Smooth muscle cell (in vitro differentiated cells): Measurements from ENCODE around the gene NCK2. TPM values are rescaled to one million over a fixed set of nuclear protein-coding genes. Genes with fewer than 3 reads are reported as not detected.

Experiments used
- DNase-seq: peaks from one replicate; lab custom pipeline; 2025; ENCODE audit not compliant: unreplicated experiment; lab: John Stamatoyannopoulos, UW
- H2AFZ ChIP-seq: fragments of 200-600 bp; sonication (generic); 2 replicates; pipeline ENCODE4 v1.6.0; 2016; ENCODE audit warnings: antibody characterized with exemption, low read depth, mild to moderate bottlenecking
- H3F3A ChIP-seq: fragments of 200-600 bp; sonication (generic); 2 replicates; pipeline ENCODE4 v1.6.0; 2017; ENCODE audit warnings: antibody characterized with exemption, low read depth
- H3K27ac ChIP-seq: fragments of 200-600 bp; sonication (generic); 2 replicates; pipeline ENCODE4 v1.5.1; 2016; ENCODE audit warnings: low read depth, mild to moderate bottlenecking
- H3K27me3 ChIP-seq: fragments of 200-600 bp; sonication (generic); 2 replicates; pipeline ENCODE4 v1.6.1; 2016; ENCODE audit warnings: low read depth, mild to moderate bottlenecking
- H3K36me3 ChIP-seq: fragments of 200-600 bp; sonication (generic); 2 replicates; pipeline ENCODE4 v1.5.1; 2016; ENCODE audit warnings: low read depth
- H3K4me1 ChIP-seq: fragments of 200-600 bp; sonication (generic); 2 replicates; pipeline ENCODE4 v1.5.1; 2016; ENCODE audit warnings: low read depth
- H3K4me2 ChIP-seq: fragments of 200-600 bp; sonication (generic); 2 replicates; pipeline ENCODE4 v1.6.0; 2016; ENCODE audit warnings: mild to moderate bottlenecking
- H3K4me3 ChIP-seq: fragments of 200-600 bp; sonication (generic); 2 replicates; pipeline ENCODE4 v1.5.1; 2016; ENCODE audit warnings: mild to moderate bottlenecking
- H3K79me2 ChIP-seq: fragments of 200-600 bp; sonication (generic); 2 replicates; pipeline ENCODE4 v1.6.0; 2016; ENCODE audit warnings: low read depth, mild to moderate bottlenecking
- H3K9ac ChIP-seq: fragments of 200-600 bp; sonication (generic); 2 replicates; pipeline ENCODE4 v1.6.0; 2016; ENCODE audit warnings: low read depth
- H3K9me3 ChIP-seq: fragments of 200-600 bp; sonication (generic); replicated peaks from 2 replicates; pipeline ENCODE4 v1.5.1; 2016; ENCODE audit warnings: low read depth
- H4K20me1 ChIP-seq: fragments of 200-600 bp; sonication (generic); 2 replicates; pipeline ENCODE4 v1.6.0; 2016; ENCODE audit warnings: low read depth
- CTCF ChIP-seq: fragments of 200-600 bp; sonication (generic); IDR thresholded peaks from 2 replicates; pipeline ENCODE4 v1.5.1; 2017; ENCODE audit warnings: borderline replicate concordance, mild to moderate bottlenecking, antibody characterized with exemption; ENCODE audit not compliant: insufficient read depth, poor library complexity, severe bottlenecking
- WGBS: methylation state at CpG from one replicate; pipeline ENCODE4 v1.1.7; 2016; ENCODE audit warnings: low lambda C conversion rate; 5-methylcytosine and 5-hydroxymethylcytosine counted together
- polyA plus RNA-seq: library from polyadenylated mRNA; unstranded; fragments of >200 nt; fragmentation: Nextera tagmentation; extraction: Ambion mirVana; gene quantifications from 2 replicates; pipeline ENCODE4 v1.2.1, GENCODE V29; 2016
- total RNA-seq: library from RNA; depleted of rRNA; stranded (reverse); fragments of >200 nt; gene quantifications from 2 replicates; pipeline ENCODE4 v1.2.3, GENCODE V29; 2014

The NCK2 gene
- total and polyA plus RNA-seq, 2 experiments from 2014 or later = 29.0 to 50.5 TPM

- Histone ChIP-seq H3K9ac (no peak overlapping the region), H3K4me1 (peaks cover 23% of the 10 kb centered on the region), H3K4me3 (no peak overlapping the region), H4K20me1 (peaks cover 98% of the 10 kb centered on the region), H3F3A (peaks cover 9% of the 10 kb centered on the region), H3K27me3 (no peaks in the 10 kb centered on the region), H3K27ac (no peak overlapping the region), H3K79me2 (peaks cover 83% of the 10 kb centered on the region), H3K36me3 (no peaks in the 10 kb centered on the region), H3K9me3 (no peaks in the 10 kb centered on the region), H3K4me2 (no peak overlapping the region), H2AFZ (no peak overlapping the region)
- DNase-seq = no peak
- TF ChIP-seq CTCF = no peak
- WGBS = 88% methylated on average over 13 of the region's 13 CpGs
These were observed 56.4 kb downstream of the NCK2 start for GRCh38 chr2:105800953-105801635.

GRCh38 chr2:105801961-105802360, 57.2 kb downstream of the NCK2 start:
- Histone ChIP-seq H4K20me1 (peaks cover 98% of the 10 kb centered on the region), H2AFZ (no peak overlapping the region)
- 84% methylated on average over 4 of the region's 4 CpGs for WGBS

GRCh38 chr2:105802587-105802986, 57.9 kb downstream of the NCK2 start:
- Histone ChIP-seq H3K27me3 (no peaks in the 10 kb centered on the region), H4K20me1 (peaks cover 97% of the 10 kb centered on the region), H3K79me2 (peaks cover 83% of the 10 kb centered on the region), H3K27ac (no peak overlapping the region), H3K36me3 (no peaks in the 10 kb centered on the region), H3K4me1 (peaks cover 13% of the 10 kb centered on the region), H3F3A (peaks cover 9% of the 10 kb centered on the region), H2AFZ (no peak overlapping the region), H3K9ac (no peak overlapping the region), H3K9me3 (no peaks in the 10 kb centered on the region), H3K4me3 (no peak overlapping the region), H3K4me2 (no peak overlapping the region)
- 81% methylated on average over 7 of the region's 7 CpGs for WGBS
- TF ChIP-seq CTCF = no peak
- DNase-seq = no peak

More at GRCh38 chr2:105801961-105802360, 57.2 kb downstream of the NCK2 start:
- Histone ChIP-seq H3K9ac (no peak overlapping the region), H3K4me2 (no peak overlapping the region), H3F3A (peaks cover 9% of the 10 kb centered on the region), H3K4me3 (no peak overlapping the region), H3K79me2 (peaks cover 84% of the 10 kb centered on the region), H3K4me1 (peaks cover 19% of the 10 kb centered on the region), H3K9me3 (no peaks in the 10 kb centered on the region), H3K36me3 (no peaks in the 10 kb centered on the region), H3K27me3 (no peaks in the 10 kb centered on the region), H3K27ac (no peak overlapping the region)
- DNase-seq = no peak
- no peak for TF ChIP-seq CTCF

- H3K27ac ChIP-seq = peak overlapping the region; percentile 26
- peaks cover 9% of the 10 kb centered on the region for H3F3A ChIP-seq
- H3K9ac ChIP-seq = no peak overlapping the region
- TF ChIP-seq CTCF = no peak
- peaks cover 89% of the 10 kb centered on the region for H3K79me2 ChIP-seq
- H3K4me3 ChIP-seq = no peak overlapping the region
- H3K4me1 ChIP-seq = peaks cover 7% of the 10 kb centered on the region
- 85% methylated on average over 3 of the region's 3 CpGs for WGBS
- no peak overlapping the region for H2AFZ ChIP-seq
- H3K27me3 ChIP-seq = no peaks in the 10 kb centered on the region
- H3K36me3 ChIP-seq = no peaks in the 10 kb centered on the region
- peak overlapping the region; percentile 1 for H3K4me2 ChIP-seq
- no peak for DNase-seq
- H4K20me1 ChIP-seq = peaks cover 95% of the 10 kb centered on the region
- no peaks in the 10 kb centered on the region for H3K9me3 ChIP-seq
These were observed 58.6 kb downstream of the NCK2 start for GRCh38 chr2:105803337-105803736.
